GM21447 (cell line): ENCODE data around the gene KEL.
A peak's percentile ranks its signal among the peaks of the same experiment; 100 is the strongest.

Source experiments
- ATAC-seq: cut with Tn5 transposase; IDR thresholded peaks from one replicate; pipeline ENCODE4 v1.9.1; 2021; ENCODE audit not compliant: unreplicated experiment

The KEL gene

DNA sequence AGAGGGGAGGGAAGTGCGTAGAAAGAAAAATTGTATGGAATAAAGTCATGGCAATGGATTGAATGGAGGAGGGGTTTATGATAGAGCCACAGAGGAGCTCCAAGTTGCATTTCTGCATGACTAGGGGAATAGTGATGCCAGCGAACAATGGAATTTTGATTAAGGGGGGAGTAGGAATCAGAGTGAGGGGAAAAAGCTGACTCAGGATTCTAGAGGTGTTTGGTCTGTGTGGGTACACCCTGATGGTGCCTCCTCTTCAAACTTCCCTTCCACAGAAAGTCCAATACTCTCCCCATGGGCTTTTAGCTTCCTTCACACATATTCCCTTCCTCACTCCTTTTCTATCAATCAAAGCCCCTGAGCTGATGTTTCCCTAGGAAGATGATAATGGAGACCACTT lies 1.8 kb upstream of the KEL start:
- ATAC-seq, result no peak

DNA sequence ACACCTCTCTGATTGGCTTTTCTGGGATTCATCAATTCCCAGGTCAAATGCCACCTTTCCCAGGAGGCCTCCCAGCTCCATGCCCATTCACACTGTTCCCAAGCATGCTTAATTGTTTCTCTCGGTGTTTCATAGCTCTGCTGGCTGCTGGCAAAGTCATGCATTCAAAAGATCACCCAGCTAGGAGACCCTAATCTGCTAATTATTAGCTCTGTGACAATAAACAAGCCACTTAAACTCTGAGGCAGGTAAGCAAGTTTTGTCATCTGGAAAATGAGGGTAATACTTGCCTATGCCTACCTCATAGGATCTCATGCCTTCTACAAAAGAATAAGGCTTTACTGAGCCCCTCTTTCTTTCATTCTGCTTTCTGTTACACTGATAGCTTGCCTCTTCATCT lies 828 bp upstream of the KEL start:
- ATAC-seq, result no peak

DNA sequence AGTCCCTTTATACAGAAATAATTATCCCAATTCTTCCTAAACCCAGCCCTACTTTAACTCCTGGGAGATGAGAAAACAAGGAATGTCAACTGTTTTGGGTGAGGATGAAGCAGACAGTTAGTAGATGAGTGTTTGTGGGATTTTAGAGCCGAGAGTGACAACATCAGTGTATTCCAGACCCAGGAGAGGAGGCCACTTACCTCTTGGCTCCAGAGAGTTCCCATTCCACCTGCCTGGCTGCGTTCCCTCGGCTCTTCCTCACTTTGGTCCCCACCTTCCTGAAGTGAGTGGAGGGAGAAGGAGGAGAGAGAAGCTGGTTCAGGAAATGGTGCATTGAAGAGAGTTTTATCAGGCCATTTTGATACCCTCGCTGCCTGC lies 579 bp downstream of the KEL start:
- no peak for ATAC-seq

DNA sequence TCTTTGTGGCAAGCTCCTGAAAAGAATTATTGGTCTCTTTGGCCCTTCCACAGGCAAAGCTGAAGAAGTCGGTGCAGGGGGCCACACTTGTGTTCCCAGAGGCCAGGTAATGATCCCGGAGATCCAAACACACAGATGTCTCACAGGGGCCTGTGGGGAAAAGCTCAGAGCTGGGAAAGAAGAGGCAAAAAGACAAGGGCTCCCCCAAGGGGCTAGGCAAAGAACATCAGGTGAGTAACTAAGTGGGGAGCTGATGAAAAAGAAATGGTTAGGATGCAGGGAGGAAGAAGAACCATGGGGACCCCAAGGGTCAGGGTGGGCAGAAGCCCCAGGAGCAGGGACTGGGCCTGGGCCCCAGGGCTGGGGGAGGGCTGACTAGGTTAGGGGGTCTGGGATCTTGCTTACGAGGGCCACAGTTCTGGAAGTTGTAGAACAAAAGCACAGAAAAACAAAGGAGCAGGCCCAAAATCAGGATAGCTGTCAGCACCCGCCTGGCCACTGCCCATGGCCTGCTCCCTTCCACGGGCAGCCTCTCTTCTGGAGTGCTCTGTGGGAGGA lies 1.1 kb downstream of the KEL start:
- no peak for ATAC-seq

DNA sequence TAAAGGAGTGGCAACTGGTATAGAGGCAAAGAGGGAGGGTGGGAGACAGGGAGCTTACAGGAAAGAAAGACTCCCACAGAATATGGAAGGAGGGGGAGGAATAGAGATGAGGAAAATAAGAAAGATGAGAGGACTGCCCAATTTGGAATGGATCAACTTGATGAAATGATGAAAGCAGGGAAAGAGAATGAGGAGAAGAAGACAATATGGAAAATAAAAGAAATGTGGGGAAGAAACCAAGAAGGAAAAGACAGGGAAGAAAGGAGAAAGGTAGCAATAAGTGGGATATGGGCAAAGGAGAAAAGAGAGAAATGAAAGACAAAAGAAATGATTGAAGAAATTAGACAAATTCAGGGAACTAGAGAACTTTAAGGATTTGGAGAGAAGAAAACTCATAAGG lies 3.0 kb downstream of the KEL start:
- no peak for ATAC-seq

DNA sequence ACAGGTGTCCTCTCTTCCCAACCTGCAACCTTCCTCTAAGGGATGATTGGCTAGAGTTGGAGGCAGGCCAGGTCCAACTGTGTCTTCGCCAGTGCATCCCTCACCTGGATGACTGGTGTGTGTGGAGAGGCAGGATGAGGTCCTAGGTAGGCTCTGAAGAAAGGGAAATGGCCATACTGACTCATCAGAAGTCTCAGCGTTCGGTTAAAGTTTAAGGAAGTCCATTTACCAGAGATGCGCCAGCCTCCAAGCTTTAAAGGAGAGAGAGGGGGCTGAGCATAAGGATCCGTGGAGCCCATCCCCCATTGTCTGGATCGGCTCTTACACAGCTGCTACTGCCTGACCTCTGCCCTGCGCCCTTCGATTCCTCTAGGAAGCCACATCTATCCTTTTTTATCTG lies 4.4 kb downstream of the KEL start:
- no peak for ATAC-seq

DNA sequence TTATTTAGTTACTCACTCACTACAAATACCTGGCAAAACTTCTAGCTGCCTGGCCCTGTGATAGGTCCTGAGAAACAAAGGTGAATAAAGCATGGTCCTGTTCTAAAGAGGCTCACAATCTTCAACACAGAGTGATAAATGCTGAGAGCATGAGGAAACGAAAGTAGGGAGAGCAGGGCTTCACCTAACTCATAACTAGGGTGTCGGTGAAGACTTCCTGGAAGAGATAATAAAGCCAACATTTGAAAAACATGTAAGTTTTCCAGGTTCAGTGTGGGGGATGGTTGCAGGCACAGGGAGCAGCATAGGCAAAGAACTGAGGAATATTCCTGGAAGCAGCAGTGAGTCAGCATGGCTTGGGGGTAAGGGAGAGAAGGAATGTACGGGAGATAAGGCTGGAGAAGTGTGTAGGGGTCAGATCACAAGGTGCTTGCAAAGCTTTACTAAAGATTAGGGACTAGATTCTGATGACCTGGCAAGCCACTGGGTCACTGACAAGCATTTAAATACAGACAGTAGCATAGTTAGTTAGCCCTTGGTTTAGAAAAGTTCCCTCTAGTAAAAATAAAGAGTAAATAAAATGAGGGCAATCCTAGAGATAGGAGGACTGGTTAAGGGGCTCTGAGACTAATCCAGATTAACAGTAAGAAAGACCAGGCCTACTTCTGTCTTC lies 5.1 kb downstream of the KEL start:
- ATAC-seq, result no peak

DNA sequence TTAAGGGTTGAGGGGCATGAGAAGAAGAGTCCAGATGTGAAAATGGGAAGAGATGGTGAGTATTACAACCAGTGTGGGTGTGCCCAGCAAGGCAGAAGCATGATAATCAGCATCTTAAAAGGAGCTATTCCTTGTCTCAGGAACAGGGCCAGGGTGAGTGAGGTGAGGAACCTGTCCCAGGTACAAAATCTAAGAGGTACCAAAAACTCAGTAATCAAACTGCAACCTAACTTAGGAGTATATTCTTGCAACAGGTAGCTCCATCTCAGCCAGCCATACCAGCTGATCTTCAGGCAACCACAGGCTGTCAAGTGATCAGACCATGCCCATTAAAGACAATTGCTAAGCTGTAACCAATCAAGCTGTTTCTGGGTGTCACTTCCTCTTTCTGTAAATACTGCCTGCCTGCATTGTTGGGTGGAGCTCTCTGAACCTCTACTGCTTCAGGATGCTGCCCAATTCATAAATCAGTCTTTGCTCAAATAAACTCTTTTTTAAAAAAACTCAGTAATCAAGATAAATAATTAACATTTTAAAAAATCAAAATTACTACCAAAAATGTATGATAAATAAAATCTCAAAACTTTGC lies 7.4 kb downstream of the KEL start:
- peak; percentile 79 for ATAC-seq

DNA sequence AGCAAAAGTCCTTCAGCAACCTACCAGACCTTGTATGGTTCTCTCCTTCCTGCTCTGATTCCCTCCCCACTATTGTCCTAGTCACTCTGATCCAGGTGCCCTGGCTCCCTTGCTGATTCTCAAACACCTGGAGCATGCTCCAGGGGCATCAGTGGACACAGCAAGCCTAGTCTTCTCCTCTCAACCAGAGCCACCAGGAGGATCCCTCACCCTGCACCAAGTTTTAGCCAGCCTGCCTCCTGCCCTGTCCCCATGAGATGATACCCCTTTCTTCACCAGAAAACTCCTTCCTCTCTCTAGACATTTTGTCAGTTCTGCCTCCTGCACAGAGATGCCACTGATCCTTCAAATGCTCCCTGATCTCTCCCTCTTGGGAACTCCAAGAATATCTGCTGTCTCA lies 11.9 kb downstream of the KEL start:
- no peak for ATAC-seq

DNA sequence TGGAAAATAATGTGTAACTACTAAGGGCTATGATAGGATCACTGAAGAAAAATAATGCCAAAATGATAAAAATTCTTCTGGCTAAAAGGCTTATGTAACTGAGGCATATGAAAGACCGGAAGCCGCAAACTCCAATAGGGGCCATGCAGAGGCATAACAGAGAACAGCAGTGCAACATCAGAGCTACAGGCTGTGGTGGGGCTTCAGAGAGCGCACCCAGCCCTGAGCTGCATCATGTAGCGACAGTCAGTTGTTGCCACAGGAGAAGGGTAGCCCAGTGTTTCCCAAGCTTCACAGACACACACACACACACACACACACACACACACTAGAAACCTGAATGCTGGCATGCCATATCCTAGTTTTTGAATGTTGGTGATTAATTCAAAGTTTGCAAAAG lies 13.6 kb downstream of the KEL start:
- no peak for ATAC-seq

DNA sequence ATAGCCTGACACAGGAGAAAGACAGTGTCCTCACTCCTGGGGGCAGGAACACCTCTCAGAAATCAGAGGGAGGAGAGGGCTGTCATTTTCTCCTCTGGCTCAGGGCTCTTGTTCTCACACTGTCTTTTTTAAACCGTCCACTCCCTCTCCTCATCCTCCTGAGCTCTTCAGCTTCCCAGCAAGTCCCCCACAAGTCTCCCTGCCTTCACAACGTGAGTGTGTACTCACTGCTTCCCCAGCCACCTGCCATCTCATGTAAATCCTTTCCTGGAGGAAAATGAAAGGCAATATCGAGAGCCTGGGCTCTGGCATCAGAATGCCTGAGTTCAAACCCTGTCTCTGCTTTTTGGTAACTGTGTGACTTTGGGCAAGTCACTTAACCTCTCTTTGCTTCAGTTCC lies 17.2 kb downstream of the KEL start:
- ATAC-seq, result no peak

DNA sequence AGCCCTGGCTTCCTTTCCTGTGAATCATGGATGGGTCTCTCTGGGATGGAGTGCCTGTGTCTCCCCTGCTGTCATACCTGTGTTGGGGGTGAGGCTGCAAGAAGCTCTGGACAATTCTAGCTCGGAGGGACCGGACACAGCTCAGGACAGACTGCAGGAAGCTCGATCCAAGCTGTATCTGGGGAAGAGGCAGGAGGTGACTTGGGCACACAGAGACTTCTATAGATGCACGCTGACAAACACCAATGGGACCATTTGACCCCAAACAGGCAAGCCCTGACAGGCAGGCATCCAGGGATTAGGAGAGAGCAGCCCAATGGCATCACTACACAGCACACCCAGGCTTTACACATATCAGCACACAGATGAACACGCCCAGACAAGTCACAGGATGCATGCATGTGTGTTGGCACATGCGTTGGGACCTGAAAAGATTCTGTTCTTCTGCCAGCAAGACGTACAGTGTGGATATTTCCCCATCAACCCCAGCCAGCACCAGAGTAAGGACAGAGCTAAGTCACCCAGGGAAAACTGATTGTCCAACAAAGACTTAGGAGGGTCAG lies 18.4 kb downstream of the KEL start:
- ATAC-seq, result no peak

DNA sequence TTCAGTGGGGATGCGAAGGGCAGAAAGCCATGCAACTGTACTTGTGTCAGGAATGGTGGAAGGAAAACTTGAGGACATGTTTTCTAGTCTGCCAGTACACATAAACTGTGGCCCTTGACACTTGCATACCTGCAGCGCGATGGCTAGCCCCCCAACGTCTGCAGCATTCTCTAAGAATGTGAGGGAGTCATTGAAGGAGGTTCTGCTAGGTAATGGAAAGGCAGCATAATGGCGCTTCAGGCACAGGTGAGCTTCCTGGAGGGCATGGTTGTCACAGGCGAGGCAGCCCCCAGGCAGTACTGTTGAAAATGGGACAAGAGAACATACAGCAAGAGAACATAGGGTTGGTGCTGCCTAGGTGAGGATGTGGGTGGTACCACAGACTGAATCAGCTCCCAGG lies 19.4 kb downstream of the KEL start:
- ATAC-seq, result no peak

DNA sequence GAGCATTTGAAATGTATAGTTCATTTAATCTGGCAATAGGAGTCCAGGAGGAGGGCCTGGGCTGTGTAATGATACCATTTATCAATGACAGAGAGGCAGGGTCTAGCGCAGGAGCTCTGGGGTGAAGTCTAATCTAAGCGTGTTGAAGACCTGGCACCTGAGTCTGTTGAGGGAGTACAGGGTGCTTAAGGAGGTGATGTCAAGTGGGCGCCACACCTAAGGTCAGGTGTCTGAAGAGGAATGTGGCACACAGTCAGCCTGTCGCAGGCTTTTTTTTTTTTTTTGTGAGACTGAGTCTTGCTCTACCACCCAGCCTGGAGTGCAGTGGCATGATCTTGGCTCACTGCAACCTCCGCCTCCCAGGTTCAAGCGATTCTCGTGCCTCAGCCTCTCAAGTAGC lies 20.6 kb downstream of the KEL start:
- no peak for ATAC-seq

DNA sequence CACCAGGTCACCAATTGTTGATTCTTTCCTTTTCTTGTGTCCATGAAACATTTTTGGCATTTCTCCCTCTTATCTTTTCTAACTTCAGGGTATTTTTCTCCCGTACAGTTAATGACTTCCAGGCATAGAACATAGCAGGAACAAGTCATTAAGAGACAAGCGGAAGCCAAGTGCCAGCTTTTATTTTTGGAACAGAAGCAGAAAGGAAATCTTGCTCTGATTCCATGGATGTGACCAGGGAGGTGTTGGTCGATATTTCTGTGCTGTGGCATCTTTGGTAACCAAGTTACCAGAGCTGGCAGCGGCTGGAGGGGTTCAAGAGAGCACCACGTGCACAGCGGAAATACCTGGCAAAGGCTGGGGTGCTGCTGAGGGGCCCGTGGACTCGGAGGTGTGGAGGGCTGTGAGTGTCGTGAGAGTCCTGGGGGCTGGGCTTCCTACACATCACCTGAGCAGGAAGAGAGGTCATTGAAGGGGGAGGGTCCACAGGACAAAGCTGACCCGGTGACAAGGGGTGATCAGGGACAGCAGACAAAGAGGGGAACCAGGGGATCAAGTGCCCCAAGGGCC lies 21.1 kb downstream of the KEL start:
- no peak for ATAC-seq

DNA sequence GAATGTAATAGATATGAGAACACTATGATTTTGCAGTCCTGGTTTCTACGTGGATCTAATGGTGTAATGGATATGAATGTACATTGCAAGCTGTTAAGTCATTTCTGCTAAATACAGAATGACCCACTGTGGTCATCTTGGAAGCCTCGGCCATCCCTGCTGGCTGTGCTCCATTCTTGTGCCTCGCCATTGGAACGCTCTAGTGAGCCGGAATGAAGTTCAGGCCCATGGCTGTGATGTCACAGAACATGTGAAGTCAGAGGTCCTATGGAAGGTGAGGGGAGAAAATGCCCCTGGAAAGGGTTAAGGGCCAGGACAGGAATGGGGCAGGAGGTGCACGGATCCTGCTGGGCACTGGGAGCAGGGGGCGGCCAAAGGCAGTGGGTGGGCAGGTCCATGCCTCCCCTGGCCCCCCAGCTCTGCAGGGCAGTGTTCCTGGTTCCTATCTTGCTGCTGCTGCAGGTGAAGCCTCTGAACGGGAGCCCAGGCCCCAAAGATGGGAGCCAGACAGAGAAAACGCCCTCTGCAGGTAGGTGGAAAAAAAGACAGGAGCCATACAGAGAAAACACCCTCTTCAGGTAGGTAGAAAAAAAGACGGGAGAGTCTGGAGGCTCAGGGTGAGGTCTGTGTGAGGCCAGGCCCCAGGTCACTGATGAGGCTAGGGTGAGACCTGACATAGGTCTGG lies 22.8 kb downstream of the KEL start, which contains the start of gene LLCFC1:
Gene LLCFC1 (plus strand): TSS at position 259 of the 685 bp plus-strand sequence. CDS start 138 bp downstream, at position 397.
- ATAC-seq, result no peak

DNA sequence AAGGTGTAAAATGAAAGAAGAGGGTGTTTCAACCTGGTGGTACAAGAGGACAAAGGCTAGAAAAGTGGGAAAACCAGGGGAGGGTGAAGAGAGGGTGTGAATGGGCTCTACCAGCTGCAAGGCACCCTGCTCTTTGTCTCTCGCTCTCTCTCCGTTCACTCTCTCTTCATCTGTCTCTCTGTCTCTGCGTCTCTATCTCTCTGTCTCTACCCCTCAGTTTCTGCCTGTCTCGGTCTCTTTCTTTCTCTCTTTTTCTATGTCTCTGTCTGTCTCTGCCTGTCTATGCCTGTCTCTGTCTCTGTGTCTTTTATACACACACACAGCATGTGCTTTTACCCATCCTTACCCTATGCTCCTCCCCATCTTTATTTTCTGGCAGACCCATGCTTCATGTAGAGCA lies 23.6 kb downstream of the KEL start:
- ATAC-seq, result no peak

DNA sequence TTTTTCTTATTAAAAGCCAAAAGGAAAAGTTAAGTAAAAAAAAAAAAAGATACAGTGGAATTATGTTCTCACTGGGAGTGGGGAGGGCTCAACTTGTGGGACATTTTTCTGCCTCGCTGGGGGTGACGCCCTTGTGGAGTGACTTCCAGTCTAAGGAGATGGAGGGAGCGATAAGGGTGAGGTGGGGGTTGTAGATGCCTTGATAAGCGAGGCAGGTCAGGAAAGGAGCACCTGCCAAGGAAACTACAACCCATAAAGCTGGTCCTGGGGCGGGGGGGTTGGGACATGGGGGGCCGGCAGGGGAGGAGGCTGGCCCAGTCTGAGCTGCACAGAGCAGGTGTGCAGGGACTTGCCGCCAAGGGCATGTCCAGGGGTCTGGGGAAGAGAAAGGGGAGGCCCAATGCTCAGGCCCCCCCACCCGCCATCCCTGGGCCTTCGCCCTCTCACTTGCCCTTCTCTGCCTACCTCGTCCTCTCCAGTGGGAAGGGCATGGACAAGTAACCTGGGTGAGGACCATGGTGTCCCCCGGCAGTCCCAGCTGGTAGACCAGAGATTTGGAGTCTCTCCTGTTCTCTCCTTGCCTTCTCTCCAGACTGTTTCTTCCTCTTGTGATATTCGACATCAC lies 26.1 kb downstream of the KEL start:
- no peak for ATAC-seq

DNA sequence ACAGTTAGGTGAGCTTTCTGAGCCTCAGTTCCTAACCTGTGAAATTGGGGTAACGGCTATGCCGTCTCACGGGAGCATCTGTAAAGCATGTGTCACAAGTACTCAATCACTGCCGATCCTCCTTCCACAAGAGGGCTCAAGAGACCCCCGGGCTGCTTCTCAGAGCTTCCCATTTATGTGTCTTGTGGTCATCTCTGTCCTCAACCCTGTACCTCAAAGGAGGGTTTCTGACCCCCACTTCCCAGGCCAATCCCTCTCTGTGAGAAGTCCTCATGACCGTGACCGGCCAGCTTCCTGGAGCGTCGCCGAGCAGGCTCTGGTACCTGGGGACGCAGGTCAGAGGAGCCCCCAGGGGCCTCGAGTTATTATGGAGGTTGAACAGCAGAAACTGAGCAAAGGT lies 28.1 kb downstream of the KEL start:
- ATAC-seq, result no peak

DNA sequence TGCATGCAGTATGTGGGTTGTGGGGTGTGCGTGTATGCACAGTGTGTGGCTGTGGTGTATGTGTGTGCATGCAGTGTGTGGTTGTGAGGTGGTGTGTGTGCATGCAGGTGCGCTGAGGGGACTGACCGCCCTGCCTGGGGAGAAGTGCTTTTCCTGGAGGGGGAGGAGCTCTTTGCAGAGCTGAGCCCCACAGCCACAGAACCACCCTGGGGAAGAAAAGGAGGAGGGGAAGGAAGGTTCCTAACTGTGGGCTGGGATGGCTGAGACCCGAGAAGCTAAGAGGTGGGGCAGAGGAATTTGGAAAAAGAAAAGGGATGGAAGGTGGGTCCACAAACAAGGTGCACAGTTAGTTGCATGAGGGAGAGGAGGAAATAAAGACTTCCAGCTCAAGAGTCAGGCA lies 28.5 kb downstream of the KEL start, which contains the start of gene TRPV5:
Gene TRPV5 (minus strand): TSS at position 123 of the 400 bp plus-strand sequence. CDS start 287 bp downstream, outside the sequence.
- no peak for ATAC-seq

DNA sequence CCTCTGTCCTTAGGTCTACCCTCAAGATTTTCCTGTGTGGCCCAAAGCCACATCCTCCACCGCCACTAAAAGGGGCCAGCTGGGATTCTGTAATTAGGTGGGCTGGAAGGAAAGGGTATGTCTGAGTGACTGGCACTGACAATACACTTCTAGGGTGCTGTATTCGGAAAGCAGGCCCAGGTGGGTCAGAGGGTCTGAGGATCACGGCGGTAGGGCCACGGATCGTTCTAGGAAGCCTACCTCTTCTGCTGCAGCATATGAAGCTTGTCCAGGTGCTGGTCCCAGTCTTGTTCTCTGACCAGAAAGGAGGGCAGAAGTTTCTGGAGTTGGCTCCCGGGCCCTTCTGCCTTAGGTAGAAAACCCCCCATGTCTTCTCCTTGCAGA lies 29.1 kb downstream of the KEL start:
- no peak for ATAC-seq
